ENCODE results near the gene PPFIBP1. TPM values are rescaled to one million over a fixed set of nuclear protein-coding genes. Genes with fewer than 3 reads are reported as not detected.
A peak's percentile ranks its signal among the peaks of the same experiment; 100 is the strongest.
"Not testable (repeated sequence)": the region's sequence is repeated elsewhere in the genome, so short reads cannot be mapped to it uniquely, and the experiment has no call there.

The PPFIBP1 gene
- total RNA-seq, 1 donor from 2014 or later: 103 TPM

DNA sequence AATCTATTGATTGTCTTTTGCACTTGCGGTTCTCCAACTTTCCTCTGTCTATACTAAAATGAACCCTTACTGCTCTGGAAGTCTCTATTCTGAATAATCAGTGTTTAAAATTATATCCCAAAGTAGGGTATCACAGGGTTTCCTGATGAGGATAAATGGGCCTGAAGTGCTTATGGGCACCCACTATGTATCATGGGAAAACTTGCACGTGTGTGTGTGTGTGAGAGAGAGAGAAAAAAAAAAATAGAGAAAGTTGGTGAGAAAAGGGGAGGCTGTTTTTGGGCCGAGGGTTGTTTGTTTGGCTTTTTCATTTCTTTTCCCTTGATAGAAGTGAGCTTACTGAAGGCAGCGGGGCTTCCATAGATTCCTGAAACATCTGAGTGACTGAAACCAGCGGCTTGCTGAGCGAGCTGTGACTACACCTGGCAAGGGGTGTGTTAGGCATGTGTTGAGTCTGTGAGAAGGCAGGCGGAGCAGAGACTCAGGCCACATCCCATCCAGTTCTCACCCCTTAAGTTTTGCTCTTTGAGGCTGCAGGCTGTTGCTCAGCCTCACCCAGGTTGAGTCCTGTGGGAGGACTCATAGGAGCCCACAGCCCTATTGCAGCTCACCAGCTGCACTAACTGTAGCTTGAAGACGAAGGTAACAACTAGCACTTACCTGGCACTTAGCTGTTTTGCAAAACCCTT, 17.2 kb downstream of the PPFIBP1 start:
- no peak for DNase-seq (ENCODE audit: low read depth)

- DNase-seq (ENCODE audit: low read depth): peak; percentile 64
Observed at GRCh38 chr12:27542628-27543027, 18.6 kb downstream of the PPFIBP1 start.

DNA sequence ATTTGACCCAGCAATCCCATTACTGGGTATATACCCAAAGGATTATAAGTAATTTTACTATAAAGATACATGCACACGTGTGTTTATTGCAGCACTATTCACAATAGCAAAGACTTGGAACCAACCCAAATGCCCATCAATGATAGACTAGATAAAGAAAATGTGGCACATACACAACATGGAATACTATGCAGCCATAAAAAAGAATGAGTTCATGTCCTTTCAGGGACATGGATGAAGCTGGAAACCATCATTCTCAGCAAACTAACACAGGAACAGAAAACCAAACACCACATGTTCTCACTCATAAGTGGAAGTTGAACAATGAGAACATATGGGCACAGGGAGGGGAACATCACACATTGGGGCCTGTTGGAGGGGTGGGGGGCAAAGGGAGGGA, 20.9 kb downstream of the PPFIBP1 start:
- DNase-seq (ENCODE audit: low read depth): not testable (repeated sequence)

DNA sequence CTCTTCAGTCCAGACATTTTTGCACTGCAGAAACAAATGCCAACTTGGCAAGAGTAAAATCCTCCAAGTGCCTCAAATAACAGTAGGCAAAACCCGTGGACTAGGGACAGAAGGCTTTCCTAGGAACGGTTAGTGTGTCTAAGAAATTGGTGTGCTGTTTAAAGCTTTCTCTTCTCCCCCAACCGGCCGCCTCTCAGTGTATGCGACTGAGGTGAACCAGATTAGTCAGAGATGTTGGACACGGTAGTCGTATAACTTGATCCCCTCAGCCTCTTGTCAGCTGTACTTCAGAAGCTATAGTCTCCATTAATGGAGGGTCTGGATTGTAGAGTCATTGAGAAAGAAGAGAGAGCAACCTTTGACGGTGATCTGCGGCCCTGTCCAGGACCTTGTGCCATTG, 21.7 kb downstream of the PPFIBP1 start:
- DNase-seq (ENCODE audit: low read depth): no peak

DNA sequence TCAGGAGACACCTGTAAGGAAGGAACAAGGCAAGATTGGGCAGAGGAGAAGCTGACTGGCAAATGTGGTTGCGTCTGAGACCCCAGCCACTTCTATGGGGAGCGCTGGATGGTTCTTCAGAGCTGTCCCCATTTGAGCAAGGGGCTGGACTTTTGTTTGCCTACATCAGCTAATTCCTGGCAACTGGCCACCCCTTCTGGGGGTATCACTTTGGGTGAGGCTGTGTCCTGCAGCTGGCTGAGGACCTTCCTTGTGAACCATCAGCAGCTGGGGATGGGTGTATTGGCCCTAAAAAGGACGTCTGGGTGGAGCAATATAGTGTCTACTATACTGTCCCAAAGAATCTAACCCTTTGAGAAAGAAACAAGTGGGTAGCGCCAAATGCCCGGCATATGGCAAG, 23.6 kb downstream of the PPFIBP1 start:
- no peak for DNase-seq (ENCODE audit: low read depth)

- no peak for DNase-seq (ENCODE audit: low read depth)
Observed at GRCh38 chr12:27548301-27549199, 24.5 kb downstream of the PPFIBP1 start.

DNA sequence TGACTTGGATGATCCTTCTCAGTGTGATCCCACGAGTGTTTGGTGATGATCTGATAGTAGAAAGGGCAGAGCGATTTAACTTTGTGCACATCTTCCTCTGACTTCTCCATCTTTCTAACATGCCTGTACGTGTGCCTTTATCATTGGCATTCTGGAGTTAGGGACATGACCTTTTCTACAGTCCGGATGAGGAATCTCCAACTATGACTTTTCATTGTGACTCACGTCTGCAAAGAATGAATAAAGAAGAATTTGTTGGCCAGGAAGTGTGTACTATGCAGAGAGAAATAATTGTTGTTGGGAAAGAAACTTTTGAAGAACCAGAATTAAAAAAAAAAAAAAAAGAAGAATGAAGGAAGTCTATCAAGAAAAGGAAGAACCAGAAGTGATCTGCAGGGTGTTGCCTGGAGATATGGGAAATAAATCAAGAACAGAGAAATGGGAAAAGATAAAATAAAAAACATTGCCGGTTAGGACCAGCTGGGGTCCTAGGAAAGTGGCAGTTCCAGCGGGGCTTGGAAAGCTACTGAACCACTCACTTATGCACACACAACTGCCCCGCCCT, 25.3 kb downstream of the PPFIBP1 start:
- DNase-seq (ENCODE audit: low read depth): peak; percentile 53

GRCh38 chr12:27549801-27550652, 26.0 kb downstream of the PPFIBP1 start:
- peak; percentile 90 for DNase-seq (ENCODE audit: low read depth)

DNA sequence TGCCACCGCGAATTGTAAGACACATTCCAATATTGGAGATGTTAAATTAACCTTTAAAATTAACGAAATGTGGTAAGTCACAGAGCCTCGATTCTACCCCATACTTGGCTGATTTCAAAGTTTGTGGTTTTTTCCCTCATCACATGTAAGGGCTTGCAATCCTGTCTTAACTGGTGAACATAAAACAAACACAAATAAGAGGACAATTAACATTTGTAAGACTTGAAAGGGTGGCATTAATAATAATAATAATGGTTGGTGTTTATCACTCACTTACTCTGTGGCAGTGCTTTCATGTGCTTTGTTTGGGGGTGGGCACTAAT, 26.6 kb downstream of the PPFIBP1 start:
- DNase-seq (ENCODE audit: low read depth): no peak

DNA sequence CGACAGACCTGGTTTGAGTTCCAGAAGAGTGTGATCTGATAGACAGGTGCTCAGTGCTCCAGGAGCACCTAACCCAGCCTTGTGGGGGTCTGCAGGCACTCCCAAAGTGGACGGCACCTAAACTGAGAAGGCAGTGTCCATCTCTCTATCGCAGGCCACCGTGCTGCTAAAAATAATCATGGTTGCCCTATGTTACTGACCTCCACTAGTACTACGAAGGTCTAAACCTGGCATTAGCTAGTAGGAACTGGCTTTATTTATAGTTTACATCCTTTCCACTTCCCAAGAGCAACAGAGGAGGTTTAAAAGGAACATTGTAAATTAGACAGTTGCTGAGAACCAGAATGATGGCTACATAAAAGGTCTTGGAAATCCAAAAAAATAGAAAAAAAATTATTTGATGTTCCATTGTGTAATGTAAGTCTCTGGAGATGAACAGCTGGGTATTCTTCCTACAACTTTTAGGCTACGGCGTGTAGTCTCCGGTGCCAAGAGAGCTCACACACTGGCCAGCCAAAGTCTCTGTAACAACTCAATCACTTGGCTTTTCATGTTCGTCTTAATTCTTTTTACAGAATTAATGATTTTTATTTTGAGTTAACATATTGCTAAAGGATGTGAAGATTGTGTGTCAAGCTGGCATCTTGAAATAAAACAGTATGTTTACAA, 27.3 kb downstream of the PPFIBP1 start:
- no peak for DNase-seq (ENCODE audit: low read depth)

DNA sequence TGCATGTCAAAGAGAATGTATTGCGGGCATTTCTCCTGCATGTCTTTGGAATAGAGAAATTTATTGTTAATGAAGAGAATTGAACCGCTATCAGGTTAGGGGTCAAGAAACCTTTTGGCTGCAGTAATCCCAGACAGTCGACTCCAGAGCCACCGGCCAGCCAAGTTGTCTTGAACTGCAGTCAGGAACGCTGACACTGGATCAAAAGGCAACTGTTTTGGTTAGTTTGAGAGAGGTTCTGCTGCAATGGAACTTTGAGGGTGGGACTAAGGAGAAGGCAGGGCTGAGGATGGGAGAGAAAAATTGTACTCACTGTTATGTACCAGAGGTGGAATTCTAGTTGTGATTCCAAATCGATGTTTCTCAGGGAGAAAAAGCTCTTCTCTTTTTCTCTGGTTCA, 28.2 kb downstream of the PPFIBP1 start:
- DNase-seq (ENCODE audit: low read depth): no peak

DNA sequence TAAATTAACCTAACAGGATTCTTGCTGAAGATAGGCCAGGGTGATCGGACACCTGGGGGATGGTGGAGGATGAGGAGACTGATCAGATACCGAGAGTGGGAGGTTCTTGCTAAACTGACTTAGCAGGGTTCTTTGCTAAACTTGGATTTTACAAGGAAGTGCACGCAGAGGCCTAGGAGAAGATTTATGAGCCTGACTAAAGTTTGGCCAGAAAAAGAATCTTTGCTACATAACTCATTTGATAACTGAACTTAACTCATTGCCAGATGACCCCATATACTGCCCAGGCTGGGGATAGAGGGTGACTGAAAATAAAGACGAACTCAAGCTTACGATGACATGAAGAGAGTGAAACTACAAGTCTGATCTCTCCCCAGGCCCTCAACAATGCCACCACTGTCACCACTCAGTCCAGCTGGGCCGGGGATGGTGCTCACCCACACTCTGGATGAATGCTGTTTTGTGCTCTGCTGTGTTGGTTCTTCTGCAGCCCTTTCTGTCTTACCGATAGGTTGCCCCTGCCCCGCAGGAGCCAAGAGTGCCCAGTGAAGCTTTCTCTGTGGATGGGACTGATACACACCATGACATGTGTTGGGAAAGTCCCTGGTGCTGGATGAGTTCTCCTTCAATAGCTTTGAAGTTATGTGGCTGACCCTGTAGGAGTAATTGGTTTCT, 29.0 kb downstream of the PPFIBP1 start:
- DNase-seq (ENCODE audit: low read depth): no peak

GRCh38 chr12:27553941-27554340, 29.9 kb downstream of the PPFIBP1 start:
- no peak for DNase-seq (ENCODE audit: low read depth)

DNA sequence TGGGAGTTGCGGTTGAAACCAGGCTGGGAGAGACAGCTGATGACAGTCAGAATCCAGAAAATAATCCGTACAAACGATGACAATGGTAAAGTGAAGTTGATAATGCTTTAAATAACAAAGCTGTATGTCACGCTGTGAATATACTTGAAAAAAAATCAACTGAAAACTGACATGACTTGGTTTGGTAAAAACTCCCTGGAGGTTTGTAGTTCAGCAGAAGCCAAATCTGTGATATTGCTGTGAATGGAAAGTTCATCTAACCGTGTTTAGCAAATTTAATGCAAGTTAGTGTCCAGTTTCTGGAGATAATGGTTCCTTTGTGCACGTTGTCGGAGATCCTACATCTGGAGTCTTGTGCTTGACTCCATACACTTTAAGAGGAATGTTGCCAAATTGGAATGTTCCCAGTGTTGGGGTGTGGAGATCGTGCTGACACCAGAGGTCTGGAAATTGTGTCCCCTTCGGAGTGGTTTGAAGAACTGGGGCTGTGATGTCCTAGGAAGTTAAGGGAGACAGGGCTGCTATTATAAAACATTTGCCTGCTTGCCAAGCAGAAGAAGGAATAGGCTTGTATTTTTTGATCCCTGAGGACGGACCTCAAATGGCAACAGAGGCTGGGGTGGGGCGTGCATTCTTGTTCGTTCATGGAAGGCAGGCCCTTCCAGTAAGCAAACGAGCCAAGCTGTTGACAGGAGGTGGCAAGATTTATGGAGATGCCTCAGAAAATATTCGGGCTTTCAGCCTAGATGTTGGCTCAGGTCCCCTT, 30.6 kb downstream of the PPFIBP1 start:
- peak; percentile 69 for DNase-seq (ENCODE audit: low read depth)

- no peak for DNase-seq (ENCODE audit: low read depth)
Observed at GRCh38 chr12:27555361-27555760, 31.4 kb downstream of the PPFIBP1 start.

GRCh38 chr12:27555925-27556778, 32.1 kb downstream of the PPFIBP1 start:
- no peak for DNase-seq (ENCODE audit: low read depth)

GRCh38 chr12:27560126-27560525, 36.1 kb downstream of the PPFIBP1 start:
- DNase-seq (ENCODE audit: low read depth): no peak

DNA sequence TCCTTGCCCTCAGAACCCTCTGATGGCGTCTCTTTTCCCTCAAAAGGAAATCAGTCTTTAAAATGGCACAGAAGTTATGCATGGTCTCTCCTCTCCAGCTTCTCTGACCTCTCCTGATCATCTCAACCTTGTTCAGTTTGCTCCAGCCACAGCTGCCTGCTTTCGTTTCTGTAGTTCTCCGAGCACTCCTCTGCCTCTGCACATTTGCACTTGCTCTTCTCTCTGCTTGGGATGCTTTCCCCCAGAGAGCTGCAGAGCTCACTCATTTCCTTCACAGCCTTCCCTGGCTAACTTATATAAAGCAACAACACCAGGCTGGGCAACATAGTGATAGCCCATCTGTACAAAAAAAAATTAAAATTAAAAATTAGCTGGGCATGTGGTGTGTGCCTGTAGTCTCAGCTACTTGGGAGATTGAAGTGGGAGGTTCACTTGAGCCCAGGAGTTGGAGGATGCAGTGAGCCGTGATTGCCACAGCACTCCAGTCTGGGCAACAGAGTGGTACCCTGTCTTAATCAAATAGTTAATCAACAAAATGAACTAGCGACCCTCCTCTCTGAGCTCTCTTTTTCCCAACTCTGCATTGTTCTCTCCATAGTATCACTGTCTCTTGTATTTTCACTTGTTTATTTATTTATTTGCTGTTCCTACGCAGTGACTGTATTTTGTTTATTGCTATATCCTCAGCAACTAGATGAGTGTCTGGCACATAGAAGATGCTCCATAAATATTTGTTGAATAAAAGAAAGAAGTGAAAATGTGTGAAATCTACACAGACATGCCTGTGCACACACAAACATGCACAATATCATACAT, 37.7 kb downstream of the PPFIBP1 start:
- DNase-seq (ENCODE audit: low read depth): no peak
